Measurements from ENCODE around the gene PTBP2. TPM values are rescaled to one million over a fixed set of nuclear protein-coding genes. Genes with fewer than 3 reads are reported as not detected.

PTBP2 gene
- total RNA-seq, 2 experiments from 2014 or later: 36.9 to 46.0 TPM

GRCh38 chr1:96820107-96820506 is 98.5 kb downstream of the PTBP2 start:
- no peaks in the 10 kb centered on the region for H3K4me1 ChIP-seq (ENCODE audit: insufficient read depth, low read length, poor library complexity, severe bottlenecking)
- H3K4me2 ChIP-seq (ENCODE audit: low read length): no peak overlapping the region
- DNase-seq (ENCODE audit: low spot score): no peak
- no peak overlapping the region for H2AFZ ChIP-seq (ENCODE audit: low read length)
- no peak overlapping the region for H3K27ac ChIP-seq (ENCODE audit: low read depth, low read length, poor library complexity, severe bottlenecking)
- H3K36me3 ChIP-seq (ENCODE audit: insufficient read depth, low read length): peaks cover 21% of the 10 kb centered on the region
- H3K4me3 ChIP-seq (ENCODE audit: low read depth, low read length, poor library complexity, severe bottlenecking): no peak overlapping the region
- no TSS peak for BruUV-seq (replicated peaks)
- H3K9me3 ChIP-seq (ENCODE audit: low read length): no peaks in the 10 kb centered on the region
- intact Hi-C loops (cut with micrococcal nuclease; ENCODE audit: unreplicated experiment): no loop called here
- H3K9me2 ChIP-seq (ENCODE audit: insufficient read depth, low read length): no peaks in the 10 kb centered on the region
- ChIA-PET POLR2A (interaction anchor here (0.5 to 1.4 kb wide), 4 partner anchors 17 to 124 kb away, joined by 3 read pairs; no protein-coding TSS in a partner anchor), CTCF (ENCODE audit: unreplicated experiment) (no interaction called here)
- TF ChIP-seq CTCF (conservative IDR thresholded peaks at IDR 0.05; ENCODE audit: low read length) (no peak), EZH2phosphoT487 (IDR thresholded peaks at IDR 0.05; ENCODE audit: borderline replicate concordance, low read depth, low read length) (no peak)
- H4K20me1 ChIP-seq (ENCODE audit: insufficient read depth, low read length): no peaks in the 10 kb centered on the region; the same call in 1 of the 2 replicates
- H3K79me2 ChIP-seq (ENCODE audit: insufficient read depth, low read depth, low read length): no peaks in the 10 kb centered on the region

- no peak overlapping the region for H2AFZ ChIP-seq (ENCODE audit: low read length)
- no TSS peak for BruUV-seq (replicated peaks)
- no peak overlapping the region for H3K4me3 ChIP-seq (ENCODE audit: low read depth, low read length, poor library complexity, severe bottlenecking)
- no peak overlapping the region for H3K4me2 ChIP-seq (ENCODE audit: low read length)
- H3K27ac ChIP-seq (ENCODE audit: low read depth, low read length, poor library complexity, severe bottlenecking): no peak overlapping the region
- peaks cover 15% of the 10 kb centered on the region for H3K36me3 ChIP-seq (ENCODE audit: insufficient read depth, low read length)
- CTCF ChIA-PET (ENCODE audit: unreplicated experiment): no interaction called here
- no peaks in the 10 kb centered on the region for H3K9me2 ChIP-seq (ENCODE audit: insufficient read depth, low read length)
- DNase-seq (ENCODE audit: low spot score): no peak
- H4K20me1 ChIP-seq (ENCODE audit: insufficient read depth, low read length): no peaks in the 10 kb centered on the region; the same call in 1 of the 2 replicates
- POLR2A ChIA-PET: interaction anchor here (0.5 to 0.8 kb wide), 3 partner anchors 8 to 443 kb away, joined by 3 read pairs; no protein-coding TSS in a partner anchor
- intact Hi-C loops (cut with micrococcal nuclease; ENCODE audit: unreplicated experiment): no loop called here
- no peaks in the 10 kb centered on the region for H3K4me1 ChIP-seq (ENCODE audit: insufficient read depth, low read length, poor library complexity, severe bottlenecking)
- TF ChIP-seq CTCF (conservative IDR thresholded peaks at IDR 0.05; ENCODE audit: low read length): no peak
- no peak for TF ChIP-seq EZH2phosphoT487 (IDR thresholded peaks at IDR 0.05; ENCODE audit: borderline replicate concordance, low read depth, low read length)
- H3K9me3 ChIP-seq (ENCODE audit: low read length): no peaks in the 10 kb centered on the region
- H3K79me2 ChIP-seq (ENCODE audit: insufficient read depth, low read depth, low read length): no peaks in the 10 kb centered on the region
These were observed 99.1 kb downstream of the PTBP2 start for GRCh38 chr1:96820671-96821070.

GRCh38 chr1:96825231-96825630 is 103.6 kb downstream of the PTBP2 start:
- intact Hi-C loops (cut with micrococcal nuclease; ENCODE audit: unreplicated experiment): no loop called here
- H3K27ac ChIP-seq (ENCODE audit: low read depth, low read length, poor library complexity, severe bottlenecking): no peak overlapping the region
- CTCF ChIA-PET (ENCODE audit: unreplicated experiment): no interaction called here

More at GRCh38 chr1:96825231-96825630, 103.6 kb downstream of the PTBP2 start:
- Histone ChIP-seq H2AFZ (ENCODE audit: low read length) (no peak overlapping the region), H3K79me2 (ENCODE audit: insufficient read depth, low read depth, low read length) (no peaks in the 10 kb centered on the region), H3K36me3 (ENCODE audit: insufficient read depth, low read length) (peaks cover 8% of the 10 kb centered on the region), H4K20me1 (ENCODE audit: insufficient read depth, low read length) (no peaks in the 10 kb centered on the region; the same call in 1 of the 2 replicates), H3K4me1 (ENCODE audit: insufficient read depth, low read length, poor library complexity, severe bottlenecking) (no peaks in the 10 kb centered on the region), H3K4me2 (ENCODE audit: low read length) (no peak overlapping the region), H3K9me2 (ENCODE audit: insufficient read depth, low read length) (no peaks in the 10 kb centered on the region), H3K9me3 (ENCODE audit: low read length) (no peaks in the 10 kb centered on the region), H3K4me3 (ENCODE audit: low read depth, low read length, poor library complexity, severe bottlenecking) (no peak overlapping the region)
- POLR2A ChIA-PET: interaction anchor here (0.9 to 2.1 kb wide), 3 partner anchors 10 to 58 kb away, joined by 3 to 6 read pairs (median 3); no protein-coding TSS in a partner anchor
- DNase-seq (ENCODE audit: low spot score): no peak
- no peak for TF ChIP-seq CTCF (conservative IDR thresholded peaks at IDR 0.05; ENCODE audit: low read length)
- no peak for TF ChIP-seq EZH2phosphoT487 (IDR thresholded peaks at IDR 0.05; ENCODE audit: borderline replicate concordance, low read depth, low read length)
- no TSS peak for BruUV-seq (replicated peaks)
